Activated CD8-positive, alpha-beta memory T cell treated with anti-CD3 and anti-CD28 coated beads for 4 hours (primary cell): ENCODE measurements around the gene PCSK6.
"Not testable (repeated sequence)": the region's sequence is repeated elsewhere in the genome, so short reads cannot be mapped to it uniquely, and the experiment has no call there.

Experiments used
- DNase-seq, 2 donors: peaks; one replicate each; pipeline ENCODE4 v3.0.0-alpha.2; 2020; ENCODE audit warnings: low read depth in 2 of 2

The PCSK6 gene

GRCh38 chr15:101482526-101483371 lies 6.8 kb downstream of the PCSK6 start:
- no peak for DNase-seq

DNA sequence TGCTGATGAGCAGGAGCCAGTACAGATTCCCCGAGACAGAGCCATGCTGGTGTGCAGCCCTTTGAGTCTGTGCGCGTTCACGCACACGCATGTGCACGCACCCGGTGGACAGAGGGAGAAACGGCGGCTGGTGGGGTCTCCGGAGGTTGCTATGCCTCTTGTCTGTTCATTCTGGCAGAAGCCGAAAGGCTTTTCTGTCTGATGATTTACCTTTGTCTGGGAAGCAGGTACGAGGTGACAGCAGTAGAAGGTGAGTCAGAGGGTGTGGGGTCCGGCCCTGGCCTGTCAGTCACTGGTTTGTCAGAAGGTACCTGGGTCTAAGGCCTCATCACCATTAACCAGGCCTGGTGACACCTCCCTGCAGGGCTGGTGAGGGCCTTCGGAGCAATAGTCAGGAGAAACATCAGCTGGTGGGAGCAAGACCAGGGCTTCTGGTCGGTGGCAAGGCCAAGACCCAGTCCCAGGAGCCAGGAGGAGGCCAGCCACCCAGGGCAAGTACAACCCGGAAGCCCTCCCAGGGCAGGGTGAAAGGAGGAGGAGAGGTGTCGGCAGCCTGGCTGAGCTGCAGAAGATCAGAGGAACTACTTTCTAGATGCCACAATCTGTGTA lies 7.5 kb downstream of the PCSK6 start:
- no peak for DNase-seq

GRCh38 chr15:101481381-101481705 lies 8.2 kb downstream of the PCSK6 start:
- no peak for DNase-seq

GRCh38 chr15:101480613-101481380 lies 8.7 kb downstream of the PCSK6 start:
- no peak for DNase-seq

GRCh38 chr15:101479851-101480612 lies 9.5 kb downstream of the PCSK6 start:
- no peak for DNase-seq

DNA sequence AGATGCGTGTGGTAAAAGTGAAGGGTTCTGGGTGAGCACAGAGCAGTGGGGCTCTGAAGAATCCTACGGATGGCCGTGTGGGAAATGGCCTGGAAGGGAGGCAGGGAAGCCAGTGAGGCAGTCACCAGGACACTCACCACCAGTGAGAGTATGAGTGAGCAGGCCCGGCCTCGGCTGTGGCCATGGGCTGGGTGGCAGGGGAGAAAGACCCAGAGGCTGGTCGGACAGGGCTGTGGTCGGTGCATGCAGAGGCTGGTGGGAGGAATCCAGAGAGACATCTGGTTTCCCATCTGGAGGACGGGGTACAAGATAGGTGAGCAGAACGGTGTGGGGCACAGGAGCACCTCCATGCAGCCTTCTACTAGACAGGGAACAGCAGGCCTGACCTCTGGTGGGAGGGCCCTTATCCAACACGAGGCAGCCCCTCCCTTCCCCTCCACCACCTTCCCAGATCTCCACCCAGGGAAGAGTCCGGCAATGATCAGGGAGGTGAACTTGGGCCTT lies 10.1 kb downstream of the PCSK6 start:
- no peak for DNase-seq

- DNase-seq, result no peak
These were observed 10.7 kb downstream of the PCSK6 start for GRCh38 chr15:101478701-101479341.

GRCh38 chr15:101477851-101478362 lies 11.6 kb downstream of the PCSK6 start:
- DNase-seq, result no peak

GRCh38 chr15:101476756-101477155 lies 12.8 kb downstream of the PCSK6 start:
- DNase-seq, result no peak

GRCh38 chr15:101474983-101475382 lies 14.5 kb downstream of the PCSK6 start:
- DNase-seq, result no peak

DNA sequence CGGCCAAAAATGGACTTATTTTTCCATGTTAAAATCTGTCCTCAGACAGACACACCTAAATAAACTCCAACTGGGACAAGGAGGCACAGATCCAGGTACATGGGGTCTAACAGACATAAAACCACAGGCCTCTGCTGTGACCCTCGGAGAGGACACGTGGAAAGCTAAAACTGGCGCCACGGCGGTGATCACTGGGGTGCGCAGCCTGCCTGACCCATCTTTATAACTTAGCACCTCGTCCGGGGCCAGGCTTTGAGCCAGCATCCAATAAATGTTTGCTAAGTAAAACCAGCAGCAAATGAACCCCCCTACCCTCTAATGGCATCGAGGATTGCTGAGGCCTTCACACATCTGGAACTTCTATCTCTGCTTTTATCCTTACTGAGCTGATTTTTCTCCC lies 15.3 kb downstream of the PCSK6 start:
- no peak for DNase-seq

GRCh38 chr15:101472033-101472432 lies 17.5 kb downstream of the PCSK6 start:
- DNase-seq, result no peak

- no peak for DNase-seq
These were observed 18.8 kb downstream of the PCSK6 start for GRCh38 chr15:101470548-101471239.

DNA sequence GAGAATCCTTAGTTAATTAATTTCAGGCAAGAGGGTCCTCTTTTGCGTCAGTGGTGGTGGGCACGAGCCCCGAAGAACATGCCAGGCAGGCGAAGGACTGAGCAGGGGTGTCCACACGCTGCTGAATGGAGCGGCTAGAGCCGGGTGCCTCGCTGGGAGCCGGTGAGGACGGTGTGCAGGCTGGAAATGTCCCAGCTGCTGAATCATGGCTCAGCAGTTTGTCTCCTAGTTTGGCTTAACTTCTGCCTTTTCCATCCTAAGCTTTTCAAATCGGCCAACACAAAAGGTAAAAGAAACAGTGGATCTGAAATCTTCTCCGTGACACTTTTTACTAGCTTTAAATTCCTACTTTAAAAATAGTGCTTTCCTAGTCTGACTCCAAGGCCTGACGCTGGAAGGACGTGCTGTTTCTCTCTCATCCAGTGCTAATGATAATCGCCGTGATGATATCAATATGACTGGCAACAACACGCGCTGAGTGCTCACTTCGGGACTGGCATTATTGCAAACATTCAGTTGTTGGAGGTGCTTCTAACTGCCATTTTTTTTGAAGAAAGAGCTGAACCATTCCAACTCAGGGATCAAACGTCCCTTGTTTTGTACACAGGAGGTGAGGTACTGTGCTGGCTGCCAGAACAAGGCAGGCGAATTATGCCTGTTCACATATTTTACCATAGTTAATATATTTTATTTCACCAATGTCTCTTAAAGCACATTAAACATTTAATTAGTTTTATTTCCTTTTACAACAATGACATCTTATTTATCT lies 19.8 kb downstream of the PCSK6 start:
- DNase-seq, result no peak

DNA sequence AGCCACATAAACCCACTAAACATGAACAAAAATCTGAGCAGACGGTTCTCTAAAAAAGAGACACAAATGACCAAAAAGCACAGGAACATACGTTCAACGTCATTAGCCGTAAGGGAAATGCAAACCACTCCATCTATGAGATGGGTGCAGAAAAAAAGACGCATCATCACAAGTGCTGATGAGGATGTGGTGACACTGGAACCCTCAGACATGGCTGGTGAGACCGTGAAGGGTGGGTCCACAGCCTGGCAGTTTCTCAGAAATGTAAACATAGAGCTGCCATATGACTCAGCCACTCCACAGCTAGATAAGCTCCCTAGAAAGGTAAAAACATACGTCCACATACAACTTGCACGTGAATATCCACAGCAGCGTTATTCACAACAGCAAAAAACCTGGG lies 23.3 kb downstream of the PCSK6 start:
- no peak for DNase-seq

GRCh38 chr15:101464999-101465669 lies 24.4 kb downstream of the PCSK6 start:
- DNase-seq, result no peak

DNA sequence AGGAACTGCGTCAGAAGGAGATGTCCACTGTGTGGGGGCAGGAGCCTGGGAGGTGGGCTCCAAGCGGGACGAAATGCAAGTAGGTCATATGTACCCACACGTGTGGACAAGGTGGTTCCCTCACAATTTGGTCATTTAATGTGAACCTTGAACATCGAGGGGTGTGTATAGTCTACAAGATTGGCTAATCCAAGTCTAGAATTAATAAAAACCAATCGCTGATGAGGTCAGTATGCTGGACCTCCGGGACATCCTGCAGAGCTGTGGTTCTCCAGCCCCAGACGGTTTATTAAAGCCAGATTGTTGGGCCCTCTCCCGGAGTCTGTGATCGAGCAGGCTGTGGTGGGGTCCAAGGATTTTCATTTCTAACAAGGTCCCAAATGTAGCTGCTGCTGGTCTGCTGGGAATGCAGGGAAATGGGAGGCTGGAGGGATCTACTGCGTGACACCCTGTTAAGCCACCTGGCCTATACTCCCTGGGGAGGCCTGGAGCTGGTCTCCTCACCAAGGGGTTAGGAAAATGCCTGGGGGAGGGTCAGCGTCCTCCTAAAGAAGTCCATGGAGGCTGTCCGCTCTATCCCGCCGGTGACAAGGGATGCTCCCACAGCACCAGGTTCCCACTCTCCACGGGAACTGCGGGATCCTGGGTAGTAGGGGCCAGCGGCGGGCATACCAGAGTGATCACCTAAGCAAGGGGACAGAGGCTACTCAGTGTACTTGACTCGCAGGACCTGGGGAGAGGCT lies 25.1 kb downstream of the PCSK6 start:
- no peak for DNase-seq

DNA sequence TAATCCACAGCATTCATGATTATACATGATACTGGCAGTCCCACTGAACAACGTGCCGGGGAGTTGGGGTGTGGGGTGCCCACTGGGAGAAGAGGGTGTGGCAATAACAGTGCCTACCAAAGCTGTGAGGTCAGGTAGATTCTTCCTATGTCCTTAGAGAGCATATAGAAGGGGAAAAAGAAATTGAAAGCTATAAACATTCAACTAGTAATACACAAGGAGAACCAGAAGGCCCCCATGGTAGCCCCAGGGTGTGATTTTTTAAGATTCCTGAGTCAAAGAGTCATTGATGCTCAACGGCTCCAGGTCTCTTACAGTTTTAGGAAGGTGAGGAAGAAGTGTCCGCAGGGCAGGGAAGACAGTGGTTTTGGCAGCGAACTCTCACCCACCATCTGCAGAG lies 25.8 kb downstream of the PCSK6 start:
- DNase-seq, result not testable (repeated sequence)
